Prostate gland (tissue), 2 donors: Measurements from ENCODE around the gene GPR137C.

Experiments used
- CTCF ChIP-seq, 4 experiments: fragments of 200-600 bp in 2 of 4; fragments of 450-650 bp in 2 of 4; sonication (generic) in 2 of 4; IDR thresholded peaks; 1 replicate in 3 of 4; 2 replicates in 1 of 4; pipeline ENCODE4 v1.5.1; 2016 to 2019; ENCODE audit warnings: antibody characterized with exemption in 4 of 4, mild to moderate bottlenecking in 2 of 4, moderate library complexity in 2 of 4
- POLR2A ChIP-seq: fragments of 450-650 bp; IDR thresholded peaks from one replicate; pipeline ENCODE4 v1.6.1; 2016; ENCODE audit warnings: antibody characterized with exemption, mild to moderate bottlenecking
- POLR2AphosphoS5 ChIP-seq: sonication (generic); formaldehyde crosslinking; IDR thresholded peaks from one replicate; pipeline ENCODE4 v1.6.1; 2017; ENCODE audit warnings: antibody characterized with exemption

DNA sequence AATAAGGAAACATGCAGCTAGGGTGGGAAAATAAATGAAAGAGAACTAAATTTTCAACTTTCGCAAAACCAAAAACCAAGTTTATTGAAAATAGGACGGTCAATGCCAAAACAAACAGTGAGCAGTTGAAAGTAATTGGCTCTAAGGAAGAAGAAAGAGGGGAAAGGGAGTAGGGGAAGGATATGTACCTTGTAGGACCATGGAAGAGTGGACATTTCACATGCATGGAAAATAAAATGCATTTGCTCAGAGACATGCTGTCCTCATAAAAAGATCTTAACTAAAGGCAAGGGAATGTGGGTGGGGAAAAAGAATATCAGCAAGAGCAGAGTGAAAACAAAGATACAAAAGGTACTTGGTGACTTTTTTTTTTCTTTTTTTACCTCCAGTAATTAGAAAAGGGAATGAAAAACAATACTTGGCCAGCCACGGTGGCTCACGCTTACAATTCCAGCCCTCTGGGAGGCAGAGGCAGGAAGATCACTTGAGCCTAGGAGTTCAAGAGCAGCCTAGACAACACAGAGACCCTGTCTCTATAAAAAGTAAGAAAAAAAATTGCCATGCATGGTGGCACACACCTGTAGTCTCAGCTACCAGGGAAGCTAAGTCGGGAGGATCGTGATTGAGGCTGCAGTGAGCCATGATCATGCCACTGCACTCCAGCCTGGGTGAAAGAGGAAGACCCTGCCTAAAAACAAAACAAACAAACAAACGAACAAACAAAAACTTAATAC is 6.9 kb upstream of the GPR137C start:
- TF ChIP-seq POLR2A: no peak
- no peak for TF ChIP-seq CTCF (IDR thresholded peaks at IDR 0.05)
- peak; percentile 92 for TF ChIP-seq POLR2AphosphoS5
